CD14-positive monocyte (primary cell): ENCODE data around the gene CDC37L1. TPM values are rescaled to one million over a fixed set of nuclear protein-coding genes. Genes with fewer than 3 reads are reported as not detected.

Experiments used
- DNase-seq, 3 donors: peaks; one replicate each; pipeline ENCODE4 v3.0.0-alpha.2; 2011 to 2022
- H2AFZ ChIP-seq: 2 replicates; pipeline ENCODE4 v1.6.0; 2012; ENCODE audit warnings: mild to moderate bottlenecking, low read depth, low read length, inconsistent platforms; ENCODE audit not compliant: insufficient read depth, poor library complexity, severe bottlenecking
- H3K27ac ChIP-seq, 2 donors: 1 replicate in 1 of 2; 2 replicates in 1 of 2; pipeline ENCODE4 v1.5.1; 2012 to 2013; ENCODE audit warnings: low read length in 2 of 2, control low read depth in 1 of 2, inconsistent platforms in 1 of 2, low read depth in 1 of 2, mild to moderate bottlenecking in 1 of 2
- H3K27me3 ChIP-seq, 2 donors: one replicate each; pipeline versions ENCODE4 v1.6.0 to v1.6.1; 2011 to 2013; ENCODE audit warnings: low read length in 2 of 2; ENCODE audit not compliant: control insufficient read depth in 2 of 2, insufficient read depth in 2 of 2
- H3K36me3 ChIP-seq, 2 donors: replicated peaks in 1 of 2; 1 replicate in 1 of 2; 2 replicates in 1 of 2; pipeline versions ENCODE4 v1.5.1 to v1.6.1; 2012 to 2013; ENCODE audit warnings: low read length in 2 of 2, control low read depth in 1 of 2, inconsistent platforms in 1 of 2, mild to moderate bottlenecking in 1 of 2; ENCODE audit not compliant: insufficient read depth in 2 of 2, control insufficient read depth in 1 of 2
- H3K4me1 ChIP-seq, 2 donors: 1 replicate in 1 of 2; 2 replicates in 1 of 2; pipeline versions ENCODE4 v1.5.1 to v1.6.1; 2012 to 2013; ENCODE audit warnings: low read length in 2 of 2, control low read depth in 1 of 2, inconsistent platforms in 1 of 2, mild to moderate bottlenecking in 1 of 2, moderate library complexity in 1 of 2; ENCODE audit not compliant: insufficient read depth in 2 of 2, control insufficient read depth in 1 of 2
- H3K4me2 ChIP-seq: replicated peaks from 2 replicates; pipeline ENCODE3; 2012; ENCODE audit warnings: low read length, moderate library complexity, mild to moderate bottlenecking; ENCODE audit not compliant: poor library complexity, severe bottlenecking; ENCODE audit errors: extremely low read depth
- H3K4me3 ChIP-seq, 3 experiments: fragments of 200-600 bp in 1 of 3; sonication (generic) in 1 of 3; replicated peaks in 1 of 3; 1 replicate in 2 of 3; 2 replicates in 1 of 3; pipeline ENCODE4 v1.5.1; 2011 to 2013; ENCODE audit warnings: low read length in 3 of 3, mild to moderate bottlenecking in 3 of 3, control low read depth in 2 of 3, low read depth in 2 of 3, inconsistent platforms in 1 of 3, moderate library complexity in 1 of 3
- H3K79me2 ChIP-seq: 2 replicates; pipeline ENCODE4 v1.6.0; 2012; ENCODE audit warnings: mild to moderate bottlenecking, control low read depth, inconsistent platforms, low read length, moderate library complexity; ENCODE audit not compliant: insufficient read depth
- H3K9ac ChIP-seq: 2 replicates; pipeline ENCODE4 v1.6.0; 2017; ENCODE audit warnings: low read length, mild to moderate bottlenecking; ENCODE audit not compliant: insufficient read depth, poor library complexity, severe bottlenecking
- H3K9me3 ChIP-seq, 2 donors: replicated peaks in 1 of 2; 1 replicate in 1 of 2; 2 replicates in 1 of 2; pipeline versions ENCODE4 v1.5.1 to v1.6.1; 2012 to 2013; ENCODE audit warnings: low read length in 2 of 2, control low read depth in 1 of 2; ENCODE audit not compliant: control insufficient read depth in 1 of 2, insufficient read depth in 1 of 2
- H4K20me1 ChIP-seq: 2 replicates; pipeline ENCODE4 v1.6.0; 2012; ENCODE audit warnings: mild to moderate bottlenecking, low read length, control low read depth, moderate library complexity; ENCODE audit not compliant: insufficient read depth
- H3K27ac Mint-ChIP-seq, 7 donors: one replicate each; pipeline ENCODE4 v1.8.0; 2020; ENCODE audit warnings: mild to moderate bottlenecking in 7 of 7, mixed read lengths in 7 of 7, moderate library complexity in 6 of 7, inconsistent platforms in 2 of 7
- H3K27me3 Mint-ChIP-seq, 3 donors: one replicate each; pipeline ENCODE4 v1.8.0; 2021 to 2022; ENCODE audit warnings: low read depth in 3 of 3, mild to moderate bottlenecking in 3 of 3, mixed read lengths in 3 of 3, moderate library complexity in 3 of 3, inconsistent platforms in 1 of 3
- H3K36me3 Mint-ChIP-seq, 2 donors: one replicate each; pipeline ENCODE4 v1.8.0; 2020; ENCODE audit warnings: mixed read lengths in 2 of 2, inconsistent platforms in 1 of 2, mild to moderate bottlenecking in 1 of 2
- H3K4me1 Mint-ChIP-seq: one replicate; pipeline ENCODE4 v1.8.0; 2020; ENCODE audit warnings: mild to moderate bottlenecking, mixed read lengths
- H3K4me3 Mint-ChIP-seq, 2 donors: one replicate each; pipeline ENCODE4 v1.8.0; 2020; ENCODE audit warnings: mild to moderate bottlenecking in 2 of 2, mixed read lengths in 2 of 2, moderate library complexity in 1 of 2
- H3K9me3 Mint-ChIP-seq, 7 donors: one replicate each; pipeline ENCODE4 v1.8.0; 2020 to 2022; ENCODE audit warnings: mixed read lengths in 7 of 7, mild to moderate bottlenecking in 6 of 7, moderate library complexity in 6 of 7, inconsistent platforms in 2 of 7
- WGBS: methylation state at CpG from one replicate; pipeline ENCODE4 v1.1.5; 2013; ENCODE audit warnings: missing lambda C conversion rate; ENCODE audit not compliant: insufficient coverage; 5-methylcytosine and 5-hydroxymethylcytosine counted together
- intact Hi-C, 2 donors: fragments of 100-400 bp; cut with micrococcal nuclease; formaldehyde crosslinking; loops; one replicate each; pipeline versions ENCODE4 v1.15.0 to v1.15.1; 2023
- polyA plus RNA-seq, 3 donors: library from polyadenylated mRNA; depleted of rRNA in 1 of 3; unstranded in 2 of 3; stranded (reverse) in 1 of 3; fragments of 300-500 nt in 2 of 3; fragments of >200 nt in 1 of 3; fragmentation: Illumina TruSeq in 2 of 3; gene quantifications; 1 replicate in 2 of 3; 2 replicates in 1 of 3; pipeline ENCODE4 v1.2.3, GENCODE V29; 2012 to 2021
- TF ChIP-seq, protein P1 (sequence below): fragments of 200-600 bp; IDR thresholded peaks from one replicate; pipeline ENCODE4 v1.8.0; 2022; ENCODE audit warnings: antibody characterized with exemption, mild to moderate bottlenecking

The CDC37L1 gene
- polyA plus RNA-seq, 3 donors: 2.8 to 4.4 (median 2.8) TPM

DNA sequence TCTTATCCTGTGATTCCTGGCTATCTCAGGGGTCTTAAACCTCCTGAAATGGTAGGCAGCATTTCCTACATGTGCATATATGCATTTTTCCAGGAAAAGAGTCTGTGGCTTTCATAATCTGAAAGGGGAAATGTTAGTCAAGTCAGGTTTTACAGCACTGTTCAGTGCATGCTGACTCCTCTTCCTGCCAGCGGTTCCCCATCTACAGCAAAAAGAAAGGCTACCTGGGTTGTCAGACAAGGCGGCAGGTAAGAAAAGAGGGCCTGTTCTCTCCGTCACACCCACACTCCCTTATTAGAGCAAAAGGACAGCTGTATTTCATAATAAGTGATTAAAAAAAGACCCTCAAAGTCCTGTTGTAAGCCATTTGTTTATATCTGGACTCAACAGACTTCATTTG is 8.8 kb upstream of the CDC37L1 start:
- no peak overlapping the region for H3K4me3 ChIP-seq
- no peak overlapping the region for H2AFZ ChIP-seq
- Mint-ChIP-seq H3K27ac (no peak overlapping the region), H3K4me3 (no peak overlapping the region), H3K9me3 (no peaks in the 10 kb centered on the region), H3K4me1 (peaks cover 14% of the 10 kb centered on the region), H3K36me3 (no peaks in the 10 kb centered on the region), H3K27me3 (peaks cover 24 to 36% (median 27%) of the 10 kb centered on the region in 3 donors)
- H3K4me2 ChIP-seq: no peak overlapping the region
- H3K9ac ChIP-seq: no peak overlapping the region
- H3K9me3 ChIP-seq: no peaks in the 10 kb centered on the region
- intact Hi-C loops: loop anchor here in 1 of 2 donors (10.0 kb wide), 3 partner anchors 74 to 314 kb away; partner anchors contain the start of genes AK3, JAK2 and RCL1
- H3K27ac ChIP-seq: no peak overlapping the region
- no peaks in the 10 kb centered on the region for H3K79me2 ChIP-seq
- no peaks in the 10 kb centered on the region for H4K20me1 ChIP-seq
- TF ChIP-seq, protein P1, sequence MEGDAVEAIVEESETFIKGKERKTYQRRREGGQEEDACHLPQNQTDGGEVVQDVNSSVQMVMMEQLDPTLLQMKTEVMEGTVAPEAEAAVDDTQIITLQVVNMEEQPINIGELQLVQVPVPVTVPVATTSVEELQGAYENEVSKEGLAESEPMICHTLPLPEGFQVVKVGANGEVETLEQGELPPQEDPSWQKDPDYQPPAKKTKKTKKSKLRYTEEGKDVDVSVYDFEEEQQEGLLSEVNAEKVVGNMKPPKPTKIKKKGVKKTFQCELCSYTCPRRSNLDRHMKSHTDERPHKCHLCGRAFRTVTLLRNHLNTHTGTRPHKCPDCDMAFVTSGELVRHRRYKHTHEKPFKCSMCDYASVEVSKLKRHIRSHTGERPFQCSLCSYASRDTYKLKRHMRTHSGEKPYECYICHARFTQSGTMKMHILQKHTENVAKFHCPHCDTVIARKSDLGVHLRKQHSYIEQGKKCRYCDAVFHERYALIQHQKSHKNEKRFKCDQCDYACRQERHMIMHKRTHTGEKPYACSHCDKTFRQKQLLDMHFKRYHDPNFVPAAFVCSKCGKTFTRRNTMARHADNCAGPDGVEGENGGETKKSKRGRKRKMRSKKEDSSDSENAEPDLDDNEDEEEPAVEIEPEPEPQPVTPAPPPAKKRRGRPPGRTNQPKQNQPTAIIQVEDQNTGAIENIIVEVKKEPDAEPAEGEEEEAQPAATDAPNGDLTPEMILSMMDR: no peak
- H3K27me3 ChIP-seq: peaks cover 14% of the 10 kb centered on the region in 2 donors
- no peak for DNase-seq
- H3K36me3 ChIP-seq: no peaks in the 10 kb centered on the region
- WGBS: no CpG with 5 or more reads among the region's 3 CpGs
- peaks cover 5 to 12% of the 10 kb centered on the region in 2 donors for H3K4me1 ChIP-seq

DNA sequence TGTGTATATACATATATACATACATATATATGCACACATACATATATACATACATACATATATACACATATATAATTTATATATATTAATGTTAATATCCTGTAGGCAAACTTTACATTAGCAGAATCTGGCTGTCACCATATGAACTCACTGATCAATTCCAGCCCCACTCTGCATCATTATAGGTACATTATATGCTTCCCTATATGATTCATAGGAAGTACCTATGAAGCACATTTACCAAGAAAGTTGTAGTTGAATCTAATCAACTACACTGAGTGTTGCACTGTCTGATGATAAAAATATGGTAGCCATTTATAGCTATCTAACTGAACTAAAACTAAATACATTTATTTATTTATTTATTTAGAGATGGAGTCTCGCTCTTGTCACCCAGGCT is 7.6 kb upstream of the CDC37L1 start:
- Histone ChIP-seq H3K27me3 (peaks cover 12 to 14% of the 10 kb centered on the region in 2 donors), H4K20me1 (no peaks in the 10 kb centered on the region), H3K9me3 (no peaks in the 10 kb centered on the region), H2AFZ (no peak overlapping the region), H3K27ac (no peak overlapping the region), H3K4me1 (peaks cover 0 to 2% of the 10 kb centered on the region in 2 donors), H3K36me3 (no peaks in the 10 kb centered on the region), H3K4me2 (no peak overlapping the region), H3K79me2 (no peaks in the 10 kb centered on the region), H3K4me3 (no peak overlapping the region), H3K9ac (no peak overlapping the region)
- Mint-ChIP-seq H3K9me3 (no peaks in the 10 kb centered on the region), H3K4me1 (peaks cover 2% of the 10 kb centered on the region), H3K4me3 (no peak overlapping the region), H3K27ac (no peak overlapping the region), H3K36me3 (no peaks in the 10 kb centered on the region), H3K27me3 (peaks cover 16 to 29% (median 18%) of the 10 kb centered on the region in 3 donors)
- TF ChIP-seq, protein P1: no peak
- 100% methylated on average over 1 of the region's 1 CpG for WGBS
- intact Hi-C loops: loop anchor here in 1 of 2 donors (10.0 kb wide), 3 partner anchors 73 to 313 kb away; partner anchors contain the start of genes AK3, JAK2 and RCL1
- no peak for DNase-seq
